Trophoblast cell (in vitro differentiated cells and primary cell): ENCODE data around the gene SOCS7.

Source experiments
- DNase-seq, 2 donors: peaks; one replicate each; pipeline ENCODE4 v3.0.0-alpha.2; 2016
- H2AFZ ChIP-seq: 2 replicates; pipeline ENCODE4 v1.6.1; 2013; ENCODE audit warnings: low read length, moderate library complexity, mild to moderate bottlenecking; ENCODE audit not compliant: insufficient read depth, poor library complexity
- H2AK5ac ChIP-seq: 2 replicates; pipeline ENCODE4 v1.6.1; 2013; ENCODE audit warnings: mild to moderate bottlenecking, low read length
- H2BK120ac ChIP-seq: 2 replicates; pipeline ENCODE4 v1.6.1; 2013; ENCODE audit warnings: low read length, mild to moderate bottlenecking, moderate library complexity; ENCODE audit not compliant: insufficient read depth, poor library complexity
- H2BK12ac ChIP-seq: 2 replicates; pipeline ENCODE4 v1.6.1; 2013; ENCODE audit warnings: mild to moderate bottlenecking, low read length, moderate library complexity
- H2BK5ac ChIP-seq: 2 replicates; pipeline ENCODE4 v1.6.1; 2013; ENCODE audit warnings: low read length, low read depth, moderate library complexity, mild to moderate bottlenecking; ENCODE audit not compliant: poor library complexity
- H3K14ac ChIP-seq: 2 replicates; pipeline ENCODE4 v1.6.1; 2013; ENCODE audit warnings: mild to moderate bottlenecking, low read length
- H3K18ac ChIP-seq: 2 replicates; pipeline ENCODE4 v1.6.1; 2013; ENCODE audit warnings: mild to moderate bottlenecking, low read length
- H3K23ac ChIP-seq: 2 replicates; pipeline ENCODE4 v1.6.1; 2013; ENCODE audit warnings: low read length
- H3K27ac ChIP-seq: 2 replicates; pipeline ENCODE4 v1.5.1; 2013; ENCODE audit warnings: low read depth, mild to moderate bottlenecking, inconsistent platforms, low read length, moderate library complexity
- H3K27me3 ChIP-seq: 2 replicates; pipeline ENCODE4 v1.6.1; 2013; ENCODE audit warnings: inconsistent platforms, mild to moderate bottlenecking, low read length, moderate library complexity; ENCODE audit not compliant: insufficient read depth
- H3K36me3 ChIP-seq, 2 experiments: 1 replicate in 1 of 2; 2 replicates in 1 of 2; pipeline ENCODE4 v1.6.1; 2013; ENCODE audit warnings: low read length in 2 of 2, mild to moderate bottlenecking in 2 of 2, moderate library complexity in 1 of 2; ENCODE audit not compliant: insufficient read depth in 2 of 2, control insufficient read depth in 1 of 2
- H3K4ac ChIP-seq: 2 replicates; pipeline ENCODE4 v1.6.1; 2013; ENCODE audit warnings: low read depth, mild to moderate bottlenecking, low read length, moderate library complexity
- H3K4me1 ChIP-seq, 2 experiments: 1 replicate in 1 of 2; 2 replicates in 1 of 2; pipeline ENCODE4 v1.6.1; 2013; ENCODE audit warnings: low read length in 2 of 2, mild to moderate bottlenecking in 2 of 2, moderate library complexity in 1 of 2; ENCODE audit not compliant: insufficient read depth in 2 of 2, control insufficient read depth in 1 of 2
- H3K4me2 ChIP-seq: 2 replicates; pipeline ENCODE4 v1.6.1; 2013; ENCODE audit warnings: inconsistent platforms, mild to moderate bottlenecking, low read length, moderate library complexity
- H3K4me3 ChIP-seq: 2 replicates; pipeline ENCODE4 v1.5.1; 2013; ENCODE audit warnings: mild to moderate bottlenecking, low read depth, low read length, inconsistent platforms
- H3K79me1 ChIP-seq: one replicate; pipeline ENCODE4 v1.6.1; 2013; ENCODE audit warnings: low read length
- H3K79me2 ChIP-seq: 2 replicates; pipeline ENCODE4 v1.6.1; 2013; ENCODE audit warnings: low read length, mild to moderate bottlenecking; ENCODE audit not compliant: control insufficient read depth, insufficient read depth, poor library complexity
- H3K9ac ChIP-seq: 2 replicates; pipeline ENCODE4 v1.6.1; 2013; ENCODE audit warnings: mild to moderate bottlenecking, low read length
- H3K9me3 ChIP-seq: 2 replicates; pipeline ENCODE4 v1.6.1; 2013; ENCODE audit warnings: low read depth, mild to moderate bottlenecking, control low read depth, inconsistent platforms, low read length; ENCODE audit not compliant: insufficient read depth
- H4K12ac ChIP-seq: 2 replicates; pipeline ENCODE4 v1.6.1; 2013; ENCODE audit warnings: low read depth, mild to moderate bottlenecking, low read length, moderate library complexity
- H4K8ac ChIP-seq: 2 replicates; pipeline ENCODE4 v1.6.1; 2013; ENCODE audit warnings: low read depth, mild to moderate bottlenecking, low read length, moderate library complexity
- H4K91ac ChIP-seq: one replicate; pipeline ENCODE4 v1.6.1; 2013; ENCODE audit warnings: low read depth, mild to moderate bottlenecking, low read length, moderate library complexity
- WGBS: extraction: QIAGEN DNeasy Blood & Tissue Kit; methylation state at CpG from one replicate; pipeline ENCODE4 v1.1.7; 2013; ENCODE audit warnings: missing lambda C conversion rate; ENCODE audit not compliant: insufficient read length, insufficient coverage; ENCODE audit errors: extremely low coverage; 5-methylcytosine and 5-hydroxymethylcytosine counted together

The SOCS7 gene

DNA sequence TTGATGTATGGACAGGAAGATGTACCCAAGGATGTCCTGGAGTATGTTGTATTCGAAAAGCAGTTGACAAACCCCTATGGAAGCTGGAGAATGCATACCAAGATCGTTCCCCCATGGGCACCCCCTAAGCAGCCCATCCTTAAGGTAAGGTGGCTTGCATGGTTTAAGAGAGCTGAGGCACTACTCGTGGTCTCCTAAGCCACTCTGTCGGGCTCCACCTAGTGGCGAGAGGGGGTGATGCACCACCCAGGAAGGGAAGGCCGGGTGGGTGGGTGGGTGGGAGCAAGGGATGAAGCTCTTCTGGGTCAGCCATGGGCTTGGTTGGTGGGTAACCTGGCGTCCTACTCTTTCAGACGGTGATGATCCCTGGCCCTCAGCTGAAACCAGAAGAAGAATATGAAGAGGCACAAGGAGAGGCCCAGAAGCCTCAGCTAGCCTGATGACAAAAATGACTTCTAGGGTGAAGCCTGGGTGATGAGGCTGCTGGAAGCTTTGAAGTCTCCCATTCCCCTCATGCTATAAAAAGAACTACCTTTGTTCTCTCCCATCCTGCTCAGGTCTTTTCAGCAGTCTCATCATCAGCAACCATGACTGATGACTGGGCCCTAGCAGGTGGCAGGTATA is 29.4 kb upstream of the SOCS7 start:
- H3K79me2 ChIP-seq = no peaks in the 10 kb centered on the region
- no peaks in the 10 kb centered on the region for H3K27me3 ChIP-seq
- H3K4me1 ChIP-seq = peaks cover 10 to 22% of the 10 kb centered on the region in 2 experiments
- H4K12ac ChIP-seq = no peak overlapping the region
- no CpG with 5 or more reads among the region's 8 CpGs for WGBS
- no peaks in the 10 kb centered on the region for H3K79me1 ChIP-seq
- H2BK5ac ChIP-seq = no peak overlapping the region
- no peak overlapping the region for H4K91ac ChIP-seq
- H3K4me3 ChIP-seq = no peak overlapping the region
- no peak overlapping the region for H3K27ac ChIP-seq
- DNase-seq = peak; percentile 38 to 77
- H2AFZ ChIP-seq = no peak overlapping the region
- no peak overlapping the region for H3K9ac ChIP-seq
- no peak overlapping the region for H3K18ac ChIP-seq
- H2AK5ac ChIP-seq = no peak overlapping the region
- H2BK120ac ChIP-seq = no peak overlapping the region
- no peak overlapping the region for H3K23ac ChIP-seq
- H4K8ac ChIP-seq = no peak overlapping the region
- no peaks in the 10 kb centered on the region for H3K9me3 ChIP-seq
- H3K4me2 ChIP-seq = no peak overlapping the region
- H3K4ac ChIP-seq = no peak overlapping the region
- H3K14ac ChIP-seq = no peak overlapping the region
- H3K36me3 ChIP-seq = peaks cover 6 to 17% of the 10 kb centered on the region in 2 experiments
- no peak overlapping the region for H2BK12ac ChIP-seq

DNA sequence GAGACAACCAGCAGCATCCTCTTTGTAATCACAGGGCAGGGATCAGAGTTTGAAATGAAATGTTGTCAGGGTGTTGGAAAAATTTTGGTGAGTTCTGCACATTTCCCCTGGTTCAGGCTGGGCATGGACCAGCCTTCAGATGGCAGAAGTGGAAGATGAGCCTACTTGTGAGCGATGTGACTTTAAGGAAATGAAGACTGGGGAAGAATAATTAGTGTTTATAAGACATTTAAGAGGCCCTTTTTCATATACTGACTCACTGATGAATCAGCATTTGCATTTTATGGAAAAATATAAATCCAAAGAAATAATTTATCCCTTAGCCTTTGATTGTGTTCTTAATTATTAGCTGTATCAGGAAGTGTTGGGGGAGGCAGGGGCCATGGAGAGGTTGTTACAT is 28.7 kb upstream of the SOCS7 start:
- Histone ChIP-seq H3K79me1 (no peaks in the 10 kb centered on the region), H3K14ac (no peak overlapping the region), H3K36me3 (peaks cover 6 to 17% of the 10 kb centered on the region in 2 experiments), H3K9me3 (no peaks in the 10 kb centered on the region), H4K91ac (no peak overlapping the region), H3K27ac (no peak overlapping the region), H2BK5ac (no peak overlapping the region), H3K79me2 (no peaks in the 10 kb centered on the region), H3K9ac (no peak overlapping the region), H3K27me3 (no peaks in the 10 kb centered on the region), H4K8ac (no peak overlapping the region), H3K4me3 (no peak overlapping the region), H4K12ac (no peak overlapping the region), H3K4ac (no peak overlapping the region), H2AFZ (no peak overlapping the region), H2AK5ac (no peak overlapping the region), H3K4me1 (peaks cover 10 to 22% of the 10 kb centered on the region in 2 experiments), H3K4me2 (no peak overlapping the region), H3K18ac (no peak overlapping the region), H3K23ac (no peak overlapping the region), H2BK12ac (no peak overlapping the region), H2BK120ac (no peak overlapping the region)
- WGBS = no CpG with 5 or more reads among the region's 1 CpG
- no peak for DNase-seq

DNA sequence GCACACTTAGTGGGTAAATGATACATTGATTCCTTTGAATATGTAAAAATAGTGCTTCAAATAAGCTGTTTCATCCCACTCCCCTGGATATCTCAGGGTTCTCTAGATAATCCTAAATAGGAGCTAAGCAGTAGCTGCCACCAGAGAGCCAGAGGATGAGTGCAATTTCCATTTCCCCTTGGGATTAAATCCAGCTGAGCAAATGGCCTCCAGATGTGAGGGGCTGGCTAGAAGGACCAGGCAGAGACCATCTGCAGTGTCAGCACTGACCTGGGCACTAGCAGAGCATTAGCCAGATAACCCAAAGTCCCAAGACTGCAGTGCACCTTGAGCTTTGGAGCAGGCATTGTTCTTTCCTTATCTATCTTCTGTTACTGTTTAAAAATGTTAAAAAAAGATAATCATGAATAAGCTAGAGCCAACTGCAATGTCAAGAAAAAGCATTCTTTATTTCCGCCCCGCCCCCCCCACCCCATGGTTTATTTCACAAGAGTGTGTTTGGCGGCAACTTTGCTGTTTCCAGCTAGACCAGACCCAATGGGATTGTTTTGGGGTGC is 27.4 kb upstream of the SOCS7 start:
- Histone ChIP-seq H3K79me2 (no peaks in the 10 kb centered on the region), H3K23ac (no peak overlapping the region), H2BK12ac (no peak overlapping the region)

DNA sequence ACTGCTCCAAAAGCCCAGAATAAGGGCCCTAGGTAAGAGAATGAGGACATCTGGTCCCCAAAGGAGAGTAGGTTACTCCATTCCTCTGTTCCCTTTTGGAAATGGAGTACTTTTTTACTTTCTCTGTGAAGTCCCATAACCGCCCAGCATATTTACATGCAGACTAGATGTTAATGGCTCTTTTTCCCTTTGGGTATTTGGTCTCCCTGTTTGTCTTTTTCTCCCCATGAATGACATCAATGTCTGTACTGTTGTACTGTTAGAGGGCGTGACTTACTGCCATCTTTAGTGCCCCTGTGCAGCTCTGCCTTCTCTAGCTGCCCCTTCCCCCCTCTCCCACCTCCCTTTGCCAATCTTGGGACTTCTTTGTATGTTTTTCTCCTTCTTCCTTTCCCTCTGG is 26.9 kb upstream of the SOCS7 start:
- Histone ChIP-seq H4K8ac (no peak overlapping the region), H3K4me1 (peaks cover 10 to 20% of the 10 kb centered on the region in 2 experiments), H3K18ac (no peak overlapping the region), H3K9me3 (no peaks in the 10 kb centered on the region), H3K4ac (no peak overlapping the region), H2BK5ac (no peak overlapping the region), H2BK12ac (no peak overlapping the region), H3K79me2 (no peaks in the 10 kb centered on the region), H3K36me3 (peaks cover 6 to 12% of the 10 kb centered on the region in 2 experiments), H3K27me3 (no peaks in the 10 kb centered on the region), H3K79me1 (no peaks in the 10 kb centered on the region), H2BK120ac (no peak overlapping the region), H2AFZ (no peak overlapping the region), H3K4me2 (no peak overlapping the region), H3K27ac (no peak overlapping the region), H2AK5ac (no peak overlapping the region), H3K23ac (no peak overlapping the region), H4K91ac (no peak overlapping the region), H3K14ac (no peak overlapping the region), H4K12ac (no peak overlapping the region), H3K9ac (no peak overlapping the region), H3K4me3 (no peak overlapping the region)
- no peak for DNase-seq
- whole genome bisulfite sequencing = no CpG with 5 or more reads among the region's 2 CpGs

More for the DNA sequence above, 27.4 kb upstream of the SOCS7 start:
- Histone ChIP-seq H2AFZ (no peak overlapping the region), H3K18ac (no peak overlapping the region), H3K9me3 (no peaks in the 10 kb centered on the region), H3K9ac (no peak overlapping the region), H2BK5ac (no peak overlapping the region), H3K4me3 (no peak overlapping the region), H3K27ac (no peak overlapping the region), H3K27me3 (no peaks in the 10 kb centered on the region), H3K79me1 (no peaks in the 10 kb centered on the region), H4K91ac (no peak overlapping the region), H2AK5ac (no peak overlapping the region), H3K14ac (no peak overlapping the region), H3K36me3 (peaks cover 6 to 16% of the 10 kb centered on the region in 2 experiments), H3K4me2 (no peak overlapping the region), H3K4ac (no peak overlapping the region), H3K4me1 (peaks cover 10 to 22% of the 10 kb centered on the region in 2 experiments), H4K12ac (no peak overlapping the region), H4K8ac (no peak overlapping the region), H2BK120ac (no peak overlapping the region)
- no CpG with 5 or more reads among the region's 3 CpGs for WGBS
- DNase-seq = no peak
